Kasumi-1 (cell line): ENCODE measurements around the gene S100B.
"Not testable (repeated sequence)": the region's sequence is repeated elsewhere in the genome, so short reads cannot be mapped to it uniquely, and the experiment has no call there.

Source experiments
- DNase-seq, 2 experiments: peaks; one replicate each; lab custom pipeline; 2025; lab: John Stamatoyannopoulos, UW

Gene S100B

DNA sequence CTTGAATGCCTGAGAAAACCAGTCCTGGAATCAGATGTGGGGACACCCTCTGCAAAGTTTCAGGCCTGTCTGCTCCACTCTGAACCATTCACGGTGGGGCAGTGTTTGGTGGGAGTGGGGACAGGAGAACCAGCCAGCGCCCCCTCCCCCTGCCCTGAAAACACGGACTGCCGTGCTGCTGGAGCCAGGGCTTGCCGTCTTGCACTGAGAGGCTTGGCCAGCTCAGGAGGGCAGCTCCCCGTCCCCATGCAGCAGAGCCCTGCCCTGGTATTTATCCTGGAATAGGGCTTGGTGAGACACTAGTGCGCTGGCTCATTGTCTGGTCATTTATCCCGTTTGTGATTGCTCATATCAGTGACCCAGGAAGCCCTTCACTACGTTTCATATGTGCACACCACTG, 3.9 kb downstream of the S100B start:
- no peak for DNase-seq

DNA sequence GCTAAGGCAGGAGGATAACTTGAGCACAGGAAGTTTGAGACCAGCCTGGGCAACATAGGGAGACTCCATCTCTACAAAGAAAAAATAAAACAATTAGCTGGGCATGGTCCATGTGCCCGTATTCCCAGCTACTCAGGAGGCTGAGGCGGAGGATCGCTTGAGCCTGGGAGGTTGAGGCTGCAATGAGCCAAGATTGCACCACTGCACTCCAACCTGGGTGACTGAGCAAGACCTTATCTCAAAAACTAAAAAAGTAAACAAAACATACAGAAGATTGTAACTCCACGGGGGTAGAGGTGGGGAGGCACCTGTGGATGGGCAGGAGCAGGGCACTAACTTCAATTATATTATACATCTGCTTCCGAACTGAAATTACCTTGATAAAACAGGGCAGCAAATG, 4.6 kb downstream of the S100B start:
- no peak for DNase-seq

DNA sequence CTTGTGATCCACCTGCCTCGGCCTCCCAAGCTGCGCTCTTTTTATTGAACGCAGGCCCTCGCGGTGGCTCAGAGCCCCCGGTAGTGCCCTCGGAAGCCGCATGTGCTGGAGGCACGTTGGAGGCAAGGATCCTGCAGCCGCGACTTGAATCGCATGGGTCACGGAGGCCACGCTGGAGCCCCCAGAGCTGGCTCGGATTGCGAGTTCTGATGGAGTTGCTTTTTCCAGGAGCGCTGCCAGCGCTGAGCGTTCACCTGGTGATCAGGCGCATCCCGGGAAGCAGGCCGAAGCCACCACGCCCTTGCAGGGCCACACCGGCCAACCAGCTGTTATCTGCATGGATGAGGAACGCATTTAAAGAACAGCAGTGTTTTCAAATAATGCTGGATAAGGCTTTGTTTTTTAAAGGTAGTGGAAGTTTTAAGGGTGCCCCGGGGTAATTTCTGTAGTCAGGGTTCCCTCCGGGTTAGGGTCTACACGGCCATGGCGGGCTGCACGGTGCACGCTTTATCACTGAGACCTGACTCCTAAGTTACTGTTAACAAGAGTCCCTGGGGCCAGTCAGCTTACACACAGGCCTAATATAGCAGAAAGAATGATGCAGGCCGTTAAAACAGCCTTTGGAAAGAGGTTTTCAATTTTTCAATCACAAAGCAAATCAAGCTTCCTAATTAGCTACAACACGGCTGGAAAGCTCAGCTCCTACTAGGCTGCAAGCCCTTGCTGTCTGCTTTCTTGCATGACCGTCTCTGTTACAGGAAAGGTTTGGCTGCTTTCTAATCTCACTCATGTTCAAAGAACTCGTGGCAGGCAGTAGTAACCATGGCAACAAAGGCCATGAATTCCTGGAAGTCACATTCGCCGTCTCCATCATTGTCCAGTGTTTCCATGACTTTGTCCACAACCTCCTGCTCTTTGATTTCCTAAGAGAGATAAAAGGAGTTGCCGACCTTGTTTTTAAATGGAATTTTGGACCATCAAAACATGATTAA, 6.0 kb downstream of the S100B start:
- no peak for DNase-seq

DNA sequence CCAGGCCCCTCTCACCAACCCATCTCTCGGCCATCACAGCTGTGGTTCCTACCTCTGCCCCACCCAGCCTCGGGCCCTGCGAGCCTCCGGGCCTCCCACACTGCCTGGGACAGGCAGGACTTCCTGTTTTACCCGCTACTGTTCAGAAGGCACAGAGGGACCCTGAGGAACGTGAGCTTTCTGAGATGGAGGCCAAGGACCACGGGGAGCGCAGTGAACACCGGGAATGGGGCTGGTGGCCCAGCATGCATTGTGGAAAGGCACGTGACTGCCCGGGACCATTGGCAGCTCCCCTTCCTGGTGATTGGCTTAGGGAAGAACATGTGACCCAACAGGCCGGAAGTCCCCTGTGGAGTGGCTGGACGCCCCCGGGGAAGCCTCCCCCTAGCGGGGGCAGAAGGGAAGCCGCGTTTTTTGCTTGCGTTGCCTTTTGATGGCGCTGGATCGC, 7.0 kb downstream of the S100B start:
- DNase-seq: no peak

DNA sequence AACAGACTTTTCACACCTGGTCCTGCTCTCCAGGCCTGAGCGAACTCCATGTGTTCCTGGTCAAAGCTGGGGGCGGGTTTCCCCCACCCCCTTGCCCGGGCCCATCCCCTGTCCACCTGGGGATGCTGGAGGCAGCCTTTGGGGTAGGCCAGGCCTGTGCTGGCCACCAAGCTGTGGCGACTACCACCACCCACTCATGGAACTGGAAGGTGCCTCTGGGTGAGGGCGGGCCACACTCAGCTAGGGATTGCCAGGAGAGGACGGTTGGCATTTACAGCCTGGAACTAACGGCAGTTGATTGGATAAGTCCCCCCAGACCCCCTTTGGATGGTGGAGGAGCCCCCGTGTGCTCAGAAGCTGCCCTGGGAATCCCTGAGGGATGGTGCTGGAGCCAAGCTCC, 7.9 kb downstream of the S100B start:
- DNase-seq: no peak

DNA sequence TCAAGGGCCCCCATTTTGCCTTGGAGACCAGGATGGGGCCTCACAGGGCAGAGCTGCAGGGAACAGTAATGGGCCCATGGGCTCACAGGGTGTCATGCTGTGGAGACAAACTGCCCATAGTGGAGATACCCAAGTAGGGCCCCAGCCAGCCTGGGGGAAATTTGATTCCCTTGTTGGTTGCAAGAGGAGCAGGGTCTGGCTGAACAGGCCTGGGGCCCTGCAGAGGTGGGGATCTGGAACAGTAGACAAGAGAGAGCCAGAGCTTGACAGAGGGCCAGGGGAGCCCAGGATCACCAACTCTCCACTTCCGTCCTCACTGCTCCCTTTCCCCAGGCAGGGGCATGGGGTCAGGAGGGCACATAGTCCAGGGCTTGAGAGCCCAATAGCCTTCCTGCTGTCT, 8.7 kb downstream of the S100B start:
- DNase-seq: no peak

DNA sequence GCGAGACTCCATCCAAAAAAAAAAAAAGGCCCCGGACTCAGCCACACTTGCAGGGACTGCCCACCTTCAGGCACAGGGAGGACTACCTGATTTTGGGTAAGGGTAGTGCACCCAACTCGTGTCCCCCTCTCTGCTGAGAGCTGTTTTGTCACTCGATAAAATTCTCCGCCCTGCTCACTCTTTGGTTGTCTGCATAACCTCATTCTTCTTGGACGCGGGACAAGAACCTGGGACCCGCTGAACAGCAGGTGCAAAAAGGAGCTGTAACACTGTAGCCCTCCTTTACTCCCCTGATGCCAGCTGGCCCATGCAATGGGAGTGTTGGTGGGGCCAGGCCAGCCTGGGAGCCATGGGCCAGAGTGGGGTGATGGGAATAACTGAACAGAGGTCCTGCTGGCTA, 10.6 kb downstream of the S100B start:
- DNase-seq: no peak

DNA sequence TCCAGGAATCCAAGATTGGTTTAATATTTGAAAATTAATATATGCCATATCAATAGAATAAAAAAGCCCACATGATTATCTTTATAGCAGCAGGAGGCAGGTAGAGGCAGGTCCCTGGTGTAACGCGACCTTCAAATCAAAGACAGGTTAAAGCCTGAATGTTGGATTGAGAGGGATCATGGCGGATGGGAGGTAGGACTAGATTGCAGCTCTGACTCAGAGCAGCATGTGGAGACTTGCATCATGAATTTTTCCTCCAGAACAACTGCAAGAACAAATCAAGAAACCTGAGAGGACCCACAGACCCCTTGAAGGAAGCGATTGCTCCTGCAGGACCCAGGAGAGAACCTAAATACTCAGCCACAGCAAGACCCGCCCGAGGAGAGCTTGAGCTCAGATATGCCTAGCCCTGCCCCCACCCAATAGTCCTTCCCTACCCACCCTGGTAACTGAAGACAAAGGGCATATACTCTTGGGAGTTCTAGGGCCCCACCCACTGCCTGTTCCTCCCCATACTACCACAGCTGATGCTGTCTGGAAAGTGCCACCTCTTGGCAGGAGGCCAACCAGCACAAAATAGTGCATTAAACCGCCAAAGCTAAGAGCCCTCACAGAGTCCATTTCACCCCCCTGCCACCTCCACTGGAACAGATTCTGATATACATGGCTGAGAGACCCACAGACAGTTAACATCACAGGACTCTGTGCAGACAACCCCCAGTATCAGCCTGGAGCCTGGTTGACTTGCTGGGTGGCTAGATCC, 19.5 kb downstream of the S100B start:
- no peak for DNase-seq

DNA sequence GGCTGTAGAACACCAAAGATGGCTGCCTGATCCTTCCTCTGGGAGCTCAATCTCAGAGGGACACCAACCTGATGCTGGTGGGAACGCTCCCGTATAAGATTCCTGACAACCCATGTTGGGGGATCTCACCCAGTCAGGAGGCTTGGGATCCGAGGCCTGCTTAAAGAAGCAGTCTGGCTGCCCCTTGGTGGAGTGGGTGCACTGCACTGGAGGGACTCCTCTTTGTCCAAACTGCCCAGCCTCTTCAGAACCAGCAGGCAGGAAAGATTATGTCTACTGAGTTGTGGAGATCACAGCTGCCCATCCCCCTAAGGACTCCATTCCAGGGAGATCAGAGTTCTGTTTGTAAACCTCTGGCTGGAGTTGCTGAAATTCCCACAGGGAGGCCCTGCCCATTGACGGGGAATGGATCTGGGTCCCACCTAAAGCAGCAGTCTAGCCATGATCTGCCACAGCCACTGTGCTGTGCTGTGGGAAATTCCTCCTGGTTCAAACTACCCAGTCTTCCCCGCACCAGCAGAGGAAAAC, 23.0 kb downstream of the S100B start:
- no peak for DNase-seq

DNA sequence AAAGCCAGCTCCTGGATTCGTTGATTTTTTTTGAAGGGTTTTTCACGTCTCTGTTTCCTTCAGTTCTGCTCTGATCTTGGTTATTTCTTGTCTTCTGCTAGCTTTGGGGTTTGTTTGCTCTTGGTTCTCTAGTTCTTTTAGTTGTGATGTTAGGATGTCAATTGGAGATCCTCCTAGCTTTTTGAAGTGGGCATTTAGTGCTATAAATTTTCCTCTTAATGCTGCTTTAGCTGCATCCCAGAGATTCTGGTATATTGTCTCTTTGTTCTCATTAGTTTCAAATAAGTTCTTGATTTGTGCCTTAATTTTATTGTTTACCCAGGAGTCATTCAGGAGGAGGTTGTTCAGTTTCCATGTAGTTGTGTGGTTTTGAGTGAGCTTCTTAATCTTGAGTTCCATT, 25.5 kb downstream of the S100B start:
- not testable (repeated sequence) for DNase-seq

DNA sequence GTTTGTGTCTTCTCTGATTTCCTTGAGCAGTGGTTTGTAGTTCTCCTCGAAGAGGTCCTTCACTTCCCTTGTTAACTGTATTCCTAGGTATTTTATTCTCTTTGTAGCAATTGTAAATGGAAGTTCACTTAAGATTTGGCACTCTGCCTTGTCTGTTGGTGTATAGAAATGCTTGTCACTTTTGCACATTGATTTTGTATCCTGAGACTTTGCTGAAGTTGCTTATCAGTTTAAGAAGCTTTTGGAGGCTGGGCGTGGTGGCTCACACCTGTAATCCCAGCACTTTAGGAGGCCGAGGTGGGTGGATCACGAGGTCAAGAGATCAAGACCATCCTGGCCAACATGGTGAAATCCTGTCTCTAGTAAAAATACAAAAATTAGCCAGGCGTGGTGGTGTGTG, 27.1 kb downstream of the S100B start:
- DNase-seq: not testable (repeated sequence)

DNA sequence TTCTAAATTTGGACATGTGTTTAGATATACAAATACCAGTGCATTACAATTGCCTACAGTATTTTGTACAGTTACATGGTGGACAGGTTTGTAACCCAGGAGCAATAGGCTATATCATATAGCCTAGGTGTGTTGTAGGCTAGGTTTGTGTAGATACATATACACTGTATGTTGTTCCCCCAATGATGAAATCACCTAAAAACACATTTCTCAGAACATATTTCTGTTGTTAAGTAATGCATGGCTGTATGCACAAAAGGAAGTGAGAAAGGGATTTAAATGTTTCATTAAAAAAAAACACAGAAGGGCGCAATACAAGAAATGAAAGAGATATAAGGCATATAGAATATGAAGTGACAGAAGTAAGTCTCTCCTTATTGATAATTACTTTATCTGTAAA, 32.0 kb downstream of the S100B start:
- DNase-seq: no peak

DNA sequence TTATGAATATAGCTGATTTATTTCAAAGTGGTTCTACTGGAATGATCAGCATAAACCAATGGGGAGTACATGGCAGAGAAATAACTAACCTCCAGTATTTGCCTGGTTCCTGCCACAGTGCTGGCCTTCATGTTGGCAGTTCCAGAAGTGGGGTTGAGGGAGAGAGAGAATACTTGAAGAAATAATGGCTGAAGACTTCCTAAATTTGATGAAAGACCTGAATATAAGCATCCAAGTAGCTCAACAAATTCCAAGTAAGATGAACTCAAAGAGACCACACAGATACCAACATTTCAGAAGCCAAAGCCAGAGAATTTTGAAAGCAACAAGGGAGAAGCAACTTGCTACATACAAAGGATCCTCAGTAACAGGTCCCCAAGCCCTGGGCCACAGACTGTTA, 34.3 kb downstream of the S100B start:
- no peak for DNase-seq

DNA sequence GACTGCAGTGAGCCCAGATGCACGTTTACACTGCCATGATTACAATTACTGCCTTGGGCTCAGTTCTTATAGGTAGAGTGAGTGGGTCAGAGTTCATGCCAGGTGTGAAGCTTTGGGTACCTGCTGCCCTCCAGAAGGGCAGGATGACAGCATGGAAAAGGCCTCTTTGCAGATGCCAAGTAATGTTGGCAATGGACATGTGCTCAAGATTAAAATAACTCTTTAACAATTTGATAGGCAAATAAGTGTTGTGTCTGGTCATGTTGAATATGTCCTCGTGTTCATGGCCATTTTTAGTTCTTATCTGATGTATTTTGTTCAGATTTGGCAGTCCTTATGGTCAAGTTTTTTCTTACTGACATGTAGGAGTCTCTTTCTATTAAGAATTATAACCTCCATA, 34.8 kb downstream of the S100B start:
- DNase-seq: no peak

DNA sequence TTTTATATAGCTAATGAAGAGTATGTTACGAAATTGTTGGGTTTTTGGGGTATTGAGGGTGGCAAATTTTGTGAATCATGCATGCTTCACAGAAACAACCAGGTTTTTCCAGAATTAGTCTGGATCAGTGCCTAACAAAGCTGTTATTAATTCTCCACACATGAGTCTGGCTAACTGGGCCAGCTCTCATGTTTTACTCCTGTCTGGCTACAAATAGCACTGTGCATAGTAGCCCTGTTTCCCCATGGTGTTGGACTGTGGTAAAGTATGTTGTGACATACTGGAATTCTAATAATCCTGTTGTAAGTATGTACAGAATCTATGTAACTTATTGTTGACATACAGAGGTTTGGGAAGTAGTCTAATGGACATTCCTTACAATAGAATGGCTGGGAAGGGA, 35.8 kb downstream of the S100B start:
- DNase-seq: no peak

DNA sequence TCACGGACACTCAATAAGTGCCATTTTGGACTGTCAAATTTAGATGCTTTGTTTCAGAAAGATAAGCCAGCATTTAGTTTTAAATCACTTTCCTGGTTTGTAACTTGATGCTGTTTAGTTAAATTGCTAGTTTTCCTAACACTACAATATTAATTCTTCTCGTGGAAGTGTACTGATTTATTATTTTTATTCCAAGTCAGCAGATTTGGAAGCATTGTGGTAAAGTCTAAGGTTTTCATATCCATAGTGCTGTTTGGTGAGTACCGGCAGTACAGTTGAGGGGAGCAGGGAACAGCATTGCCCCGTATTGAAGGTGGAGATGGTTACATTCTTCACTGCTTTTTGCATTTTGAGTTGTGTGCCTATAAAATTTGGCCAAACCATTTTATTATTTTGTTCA, 36.3 kb downstream of the S100B start:
- no peak for DNase-seq

DNA sequence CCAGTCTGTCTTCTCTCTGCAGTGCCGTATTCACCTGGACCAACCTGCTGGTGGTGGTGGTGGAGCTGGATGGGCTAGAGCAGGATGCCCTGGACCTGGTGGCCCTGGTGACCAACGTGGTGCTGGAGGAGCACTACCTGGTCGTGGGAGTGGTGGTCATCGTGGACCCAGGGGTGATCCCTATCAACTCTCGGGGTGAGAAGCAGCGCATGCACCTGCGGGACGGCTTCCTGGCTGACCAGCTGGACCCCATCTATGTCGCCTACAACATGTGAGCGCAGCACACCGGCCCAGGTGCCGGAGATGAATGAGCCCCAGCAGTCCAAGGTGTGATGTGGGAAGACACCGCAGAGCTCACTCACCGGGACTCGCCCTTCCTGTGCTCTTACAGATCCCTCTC, 37.5 kb downstream of the S100B start:
- no peak for DNase-seq

DNA sequence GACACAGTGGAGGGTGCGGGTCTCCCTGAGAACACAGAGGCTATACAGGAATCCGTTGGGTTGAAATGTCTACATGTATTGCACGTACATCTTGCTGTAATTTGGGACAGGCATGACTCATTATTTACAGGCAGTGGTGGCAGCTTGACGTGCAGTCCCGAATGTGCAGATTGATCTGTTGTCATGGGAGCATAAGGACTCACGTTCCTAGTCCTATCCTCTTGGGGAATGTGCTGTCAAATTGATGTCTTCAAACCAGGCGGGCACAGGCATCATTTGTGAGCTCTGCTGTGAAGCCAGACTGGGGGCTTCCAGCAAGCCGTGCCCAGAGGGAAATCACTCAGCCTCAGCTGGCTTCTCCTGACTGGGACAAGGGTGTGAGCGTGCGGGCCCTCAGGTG, 40.5 kb downstream of the S100B start:
- no peak for DNase-seq

DNA sequence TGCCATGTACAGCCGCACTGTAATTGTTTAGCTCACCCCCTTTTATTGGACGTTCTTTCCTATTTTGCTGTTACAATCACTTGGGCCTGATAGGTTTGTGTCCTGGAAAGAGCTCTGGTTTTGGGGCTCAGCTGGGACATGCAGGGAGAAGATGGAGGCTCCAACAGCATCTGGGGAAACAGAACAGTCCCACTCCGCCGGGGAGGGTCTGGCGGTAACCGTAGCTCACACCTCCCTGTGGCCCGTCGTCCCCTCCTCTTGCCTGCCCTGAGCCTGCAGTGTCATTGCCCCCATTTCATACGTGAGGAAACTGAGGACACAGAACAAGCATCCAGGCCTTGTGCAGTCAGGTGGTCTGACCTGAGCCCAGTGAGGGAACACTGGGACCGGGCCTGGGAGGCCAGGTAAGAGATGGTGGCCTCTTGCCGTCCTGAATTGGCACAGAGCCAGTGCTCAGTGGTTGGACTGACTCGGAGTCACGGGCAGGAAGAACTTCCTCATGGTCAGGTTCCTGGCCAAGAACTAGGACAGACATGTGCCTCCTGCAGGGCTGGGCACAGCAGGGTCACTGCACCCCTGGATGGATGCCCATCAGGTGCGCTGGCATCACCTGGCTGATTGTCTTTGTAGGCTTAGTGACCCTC, 41.8 kb downstream of the S100B start:
- DNase-seq: no peak

DNA sequence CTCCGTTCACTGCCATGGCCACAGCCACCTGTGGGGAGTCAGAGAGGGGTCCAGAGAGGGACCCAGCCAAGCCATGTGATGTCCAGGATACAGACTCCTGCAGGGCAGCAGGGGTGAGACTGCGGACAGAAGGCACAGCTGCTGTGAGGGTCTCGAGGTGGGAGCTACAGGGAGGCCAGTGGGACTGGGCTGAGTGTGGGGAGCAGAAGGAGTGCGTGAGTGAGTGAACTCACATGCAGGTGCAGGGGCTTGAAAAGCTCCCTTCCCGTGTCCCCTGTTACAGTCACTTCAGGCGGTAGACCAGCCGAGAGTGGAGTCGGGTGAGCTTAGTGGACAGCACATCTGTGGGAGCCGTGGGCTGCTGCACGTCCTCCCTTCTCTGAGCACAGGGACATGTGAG, 42.4 kb downstream of the S100B start:
- no peak for DNase-seq

DNA sequence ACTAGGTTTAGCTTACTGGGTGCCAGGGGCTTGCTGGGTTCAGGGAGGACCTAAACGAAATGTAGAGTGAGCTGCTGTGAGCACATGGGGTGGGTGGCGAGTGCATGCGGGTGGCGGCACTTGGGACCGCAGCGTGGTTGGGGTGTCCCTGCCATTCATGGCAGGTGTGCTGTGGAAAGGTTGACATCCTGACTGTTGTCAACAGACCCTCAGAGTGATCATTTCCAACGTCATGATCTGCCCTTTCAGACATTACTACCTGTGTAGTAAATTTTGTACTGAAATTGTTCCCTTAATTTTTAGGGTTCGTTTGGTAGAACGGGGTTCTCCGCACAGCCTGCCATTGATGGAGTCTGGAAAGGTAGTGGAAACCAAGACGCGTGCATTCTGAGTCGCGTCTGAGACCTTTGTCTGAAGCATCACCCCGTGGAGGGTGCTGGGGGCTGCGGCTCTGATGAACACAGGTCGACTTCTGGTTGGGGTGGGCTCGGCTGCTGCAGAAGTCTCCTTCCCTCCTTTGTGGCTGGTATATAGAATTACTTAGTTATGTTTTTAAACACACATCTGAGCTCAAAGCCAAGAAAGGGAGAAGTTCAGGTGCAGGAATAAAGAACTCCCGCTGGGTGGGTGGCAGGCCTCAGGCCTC, 43.3 kb downstream of the S100B start:
- no peak for DNase-seq
